Tibial artery (tissue), 4 donors: ENCODE measurements around the gene SPOUT1.

Experiments
- DNase-seq, 2 donors: peaks; one replicate each; pipeline ENCODE4 v3.0.0-alpha.2; 2019
- H3K27ac ChIP-seq, 2 donors: fragments of 200-600 bp; sonication (generic) in 1 of 2; 1 replicate in 1 of 2; 2 replicates in 1 of 2; pipeline ENCODE4 v1.5.1; 2018 to 2019; ENCODE audit warnings: mild to moderate bottlenecking in 1 of 2
- H3K27me3 ChIP-seq, 2 donors: fragments of 200-600 bp; sonication (generic) in 1 of 2; one replicate each; pipeline versions ENCODE4 v1.5.1 to v1.6.0; 2016 to 2019
- H3K36me3 ChIP-seq, 3 donors: fragments of 200-600 bp; sonication (generic) in 2 of 3; one replicate each; pipeline ENCODE4 v1.5.1; 2016 to 2019; ENCODE audit warnings: mild to moderate bottlenecking in 2 of 3
- H3K4me1 ChIP-seq, 4 donors: fragments of 200-600 bp; sonication (generic) in 2 of 4; 1 replicate in 3 of 4; 2 replicates in 1 of 4; pipeline ENCODE4 v1.5.1; 2016 to 2019
- H3K4me3 ChIP-seq, 2 donors: fragments of 200-600 bp; sonication (generic) in 1 of 2; 1 replicate in 1 of 2; 2 replicates in 1 of 2; pipeline ENCODE4 v1.5.1; 2018 to 2019; ENCODE audit warnings: mild to moderate bottlenecking in 2 of 2
- H3K9me3 ChIP-seq, 3 donors: fragments of 200-600 bp; sonication (generic) in 1 of 3; one replicate each; pipeline ENCODE4 v1.5.1; 2016 to 2019
- CTCF ChIP-seq, 2 experiments: fragments of 200-600 bp in 1 of 2; fragments of 450-650 bp in 1 of 2; IDR thresholded peaks; one replicate each; pipeline ENCODE4 v1.5.1; 2017 to 2019; ENCODE audit warnings: antibody characterized with exemption in 2 of 2, mild to moderate bottlenecking in 1 of 2, moderate library complexity in 1 of 2
- intact Hi-C: fragments of 100-400 bp; cut with DNase I; formaldehyde crosslinking; loops from one replicate; pipeline ENCODE4 v1.15.0; 2023; ENCODE audit warnings: low total_unique reads

Gene SPOUT1

GRCh38 chr9:128774804-128775203, 54.8 kb downstream of the SPOUT1 start:
- H3K9me3 ChIP-seq: no peaks in the 10 kb centered on the region
- DNase-seq: no peak
- H3K4me3 ChIP-seq: no peak overlapping the region
- TF ChIP-seq CTCF (IDR thresholded peaks at IDR 0.05): no peak
- H3K27me3 ChIP-seq: no peaks in the 10 kb centered on the region
- intact Hi-C loops: no loop called here
- peaks cover 0 to 20% (median 14%) of the 10 kb centered on the region in 4 donors for H3K4me1 ChIP-seq
- H3K27ac ChIP-seq: no peak overlapping the region
- no peaks in the 10 kb centered on the region for H3K36me3 ChIP-seq

- TF ChIP-seq CTCF (IDR thresholded peaks at IDR 0.05): no peak
- H3K4me1 ChIP-seq: peaks cover 0 to 29% (median 19%) of the 10 kb centered on the region in 4 donors
- intact Hi-C loops: loop anchor here (2.0 kb wide), 1 partner anchor 14 kb away; the partner anchor contains the start of gene TBC1D13
- H3K4me3 ChIP-seq: no peak overlapping the region
- no peaks in the 10 kb centered on the region for H3K27me3 ChIP-seq
- DNase-seq: no peak
- H3K9me3 ChIP-seq: no peaks in the 10 kb centered on the region
- no peak overlapping the region for H3K27ac ChIP-seq
- H3K36me3 ChIP-seq: peaks cover 0 to 1% (median 0%) of the 10 kb centered on the region in 3 donors
These were observed 56.5 kb downstream of the SPOUT1 start for GRCh38 chr9:128773049-128773448.

GRCh38 chr9:128771745-128772519, 57.7 kb downstream of the SPOUT1 start, which contains the start of gene ZER1:
Gene ZER1 (minus strand): TSS chr9:128771927. CDS start chr9:128755565, 16,362 bp downstream.
- no peak for TF ChIP-seq CTCF (IDR thresholded peaks at IDR 0.05)
- Histone ChIP-seq H3K4me1 (peaks cover 0 to 30% (median 19%) of the 10 kb centered on the region in 4 donors), H3K27me3 (no peaks in the 10 kb centered on the region), H3K36me3 (peaks cover 0 to 10% (median 0%) of the 10 kb centered on the region in 3 donors), H3K4me3 (peak within 1 kb of the TSS; percentile 84 to 93), H3K27ac (peak within 1 kb of the TSS; percentile 93 to 96), H3K9me3 (no peaks in the 10 kb centered on the region)
- peak; percentile 92 to 93 for DNase-seq
- intact Hi-C loops: loop anchor here (2.0 kb wide), 1 partner anchor 15 kb away; the partner anchor contains the start of gene TBC1D13

GRCh38 chr9:128771094-128771721, 58.4 kb downstream of the SPOUT1 start:
- peaks cover 0 to 10% (median 0%) of the 10 kb centered on the region in 3 donors for H3K36me3 ChIP-seq
- peaks cover 0 to 30% (median 19%) of the 10 kb centered on the region in 4 donors for H3K4me1 ChIP-seq
- H3K9me3 ChIP-seq: no peaks in the 10 kb centered on the region
- peak overlapping the region; percentile 84 to 93 for H3K4me3 ChIP-seq
- DNase-seq: no peak
- H3K27ac ChIP-seq: peak overlapping the region; percentile 93 to 96
- intact Hi-C loops: no loop called here
- H3K27me3 ChIP-seq: no peaks in the 10 kb centered on the region
- TF ChIP-seq CTCF (IDR thresholded peaks at IDR 0.05): no peak

GRCh38 chr9:128770286-128771030, 59.1 kb downstream of the SPOUT1 start:
- Histone ChIP-seq H3K4me1 (peaks cover 0 to 30% (median 19%) of the 10 kb centered on the region in 4 donors), H3K4me3 (peak overlapping the region; percentile 84 to 93), H3K27me3 (no peaks in the 10 kb centered on the region), H3K36me3 (peaks cover 0 to 10% (median 0%) of the 10 kb centered on the region in 3 donors), H3K27ac (peak overlapping the region; percentile 93 to 96), H3K9me3 (no peaks in the 10 kb centered on the region)
- intact Hi-C loops: no loop called here
- no peak for TF ChIP-seq CTCF (IDR thresholded peaks at IDR 0.05)
- DNase-seq: no peak
